Activated T-helper 1 cell treated with anti-CD3 and anti-CD28 coated beads, Interleukin-12 subunit alpha, Interleukin-12 subunit beta, Interleukin-2, Interleukin-4 antibody, amounts not matched to agents 30 ng/mL and 10 ng/mL and 1 ng/mL, durations not matched to agents 14 hours and 24 hours and 36 hours (primary cell): Measurements from ENCODE around the gene SORBS1. TPM values are rescaled to one million over a fixed set of nuclear protein-coding genes. Genes with fewer than 3 reads are reported as not detected.

Experiments used
- DNase-seq: peaks from one replicate; pipeline ENCODE4 v3.0.0; 2021; ENCODE audit warnings: low spot score
- H3K27ac Mint-ChIP-seq: one replicate; pipeline ENCODE4 v1.8.0; 2021; ENCODE audit warnings: mild to moderate bottlenecking, mixed read lengths
- H3K27me3 Mint-ChIP-seq: one replicate; pipeline ENCODE4 v1.8.0; 2022; ENCODE audit warnings: mild to moderate bottlenecking, moderate library complexity, mixed read lengths; ENCODE audit not compliant: insufficient read depth
- H3K36me3 Mint-ChIP-seq: one replicate; pipeline ENCODE4 v1.8.0; 2021; ENCODE audit warnings: low read depth, mixed read lengths
- H3K4me1 Mint-ChIP-seq: one replicate; pipeline ENCODE4 v1.8.0; 2021; ENCODE audit warnings: low read depth, mixed read lengths
- H3K4me3 Mint-ChIP-seq: one replicate; pipeline ENCODE4 v1.8.0; 2021; ENCODE audit warnings: mild to moderate bottlenecking, moderate library complexity, mixed read lengths
- H3K9me3 Mint-ChIP-seq: one replicate; pipeline ENCODE4 v1.8.0; 2021; ENCODE audit warnings: mixed read lengths
- intact Hi-C: fragments of 100-400 bp; cut with micrococcal nuclease; formaldehyde crosslinking; loops from one replicate; pipeline ENCODE4 v1.15.1; 2024
- total RNA-seq: library from RNA; stranded (reverse); gene quantifications from 2 replicates; pipeline ENCODE4 v1.2.3, GENCODE V29; 2022

Gene SORBS1
- total RNA-seq, 1 donor from 2014 or later: 0.73 TPM

GRCh38 chr10:95574649-95575365 lies 13.6 kb upstream of the SORBS1 start:
- Mint-ChIP-seq H3K27me3 (peaks cover 17% of the 10 kb centered on the region), H3K4me3 (no peak overlapping the region), H3K9me3 (no peaks in the 10 kb centered on the region), H3K36me3 (no peaks in the 10 kb centered on the region), H3K27ac (no peak overlapping the region), H3K4me1 (no peaks in the 10 kb centered on the region)
- no peak for DNase-seq
- intact Hi-C loops: no loop called here

- intact Hi-C loops: no loop called here
- no peak overlapping the region for H3K4me3 Mint-ChIP-seq
- no peak for DNase-seq
Observed at GRCh38 chr10:95573964-95574604, 12.9 kb upstream of the SORBS1 start.

GRCh38 chr10:95573527-95573926 lies 12.4 kb upstream of the SORBS1 start:
- intact Hi-C loops: no loop called here
- H3K36me3 Mint-ChIP-seq: no peaks in the 10 kb centered on the region
- no peaks in the 10 kb centered on the region for H3K9me3 Mint-ChIP-seq
- H3K4me1 Mint-ChIP-seq: no peaks in the 10 kb centered on the region
- DNase-seq: no peak
- H3K4me3 Mint-ChIP-seq: no peak overlapping the region
- H3K27ac Mint-ChIP-seq: no peak overlapping the region
- peaks cover 12% of the 10 kb centered on the region for H3K27me3 Mint-ChIP-seq

More at GRCh38 chr10:95573964-95574604, 12.9 kb upstream of the SORBS1 start:
- no peaks in the 10 kb centered on the region for H3K9me3 Mint-ChIP-seq
- H3K36me3 Mint-ChIP-seq: no peaks in the 10 kb centered on the region
- H3K4me1 Mint-ChIP-seq: no peaks in the 10 kb centered on the region
- no peak overlapping the region for H3K27ac Mint-ChIP-seq
- peaks cover 16% of the 10 kb centered on the region for H3K27me3 Mint-ChIP-seq

GRCh38 chr10:95572131-95572820 lies 11.1 kb upstream of the SORBS1 start:
- H3K27ac Mint-ChIP-seq: no peak overlapping the region
- DNase-seq: no peak
- no peaks in the 10 kb centered on the region for H3K36me3 Mint-ChIP-seq
- H3K27me3 Mint-ChIP-seq: peaks cover 13% of the 10 kb centered on the region
- H3K4me3 Mint-ChIP-seq: no peak overlapping the region
- no peaks in the 10 kb centered on the region for H3K4me1 Mint-ChIP-seq
- intact Hi-C loops: no loop called here
- H3K9me3 Mint-ChIP-seq: no peaks in the 10 kb centered on the region

GRCh38 chr10:95571390-95571789 lies 10.2 kb upstream of the SORBS1 start:
- Mint-ChIP-seq H3K9me3 (no peaks in the 10 kb centered on the region), H3K4me3 (no peak overlapping the region), H3K36me3 (no peaks in the 10 kb centered on the region), H3K27ac (no peak overlapping the region), H3K27me3 (peaks cover 13% of the 10 kb centered on the region), H3K4me1 (no peaks in the 10 kb centered on the region)
- intact Hi-C loops: no loop called here
- DNase-seq: no peak

- Mint-ChIP-seq H3K4me1 (no peaks in the 10 kb centered on the region), H3K27me3 (peaks cover 13% of the 10 kb centered on the region), H3K9me3 (no peaks in the 10 kb centered on the region), H3K36me3 (no peaks in the 10 kb centered on the region), H3K4me3 (no peak overlapping the region), H3K27ac (no peak overlapping the region)
- DNase-seq: no peak
- intact Hi-C loops: loop anchor here (10.0 kb wide), 2 partner anchors 325 to 475 kb away; partner anchors contain the start of gene CCNJ
Observed at GRCh38 chr10:95569368-95569767, 8.2 kb upstream of the SORBS1 start.

GRCh38 chr10:95567903-95568630 lies 6.9 kb upstream of the SORBS1 start:
- Mint-ChIP-seq H3K4me1 (no peaks in the 10 kb centered on the region), H3K36me3 (no peaks in the 10 kb centered on the region), H3K4me3 (no peak overlapping the region), H3K27me3 (peaks cover 13% of the 10 kb centered on the region), H3K27ac (no peak overlapping the region), H3K9me3 (no peaks in the 10 kb centered on the region)
- intact Hi-C loops: loop anchor here (10.0 kb wide), 2 partner anchors 323 to 477 kb away; partner anchors contain the start of gene CCNJ
- DNase-seq: no peak

GRCh38 chr10:95566136-95566535 lies 5.0 kb upstream of the SORBS1 start:
- intact Hi-C loops: loop anchor here (10.0 kb wide), 2 partner anchors 321 to 479 kb away; partner anchors contain the start of gene CCNJ
- Mint-ChIP-seq H3K36me3 (no peaks in the 10 kb centered on the region), H3K4me3 (no peak overlapping the region), H3K27ac (no peak overlapping the region), H3K27me3 (peaks cover 17% of the 10 kb centered on the region), H3K4me1 (no peaks in the 10 kb centered on the region), H3K9me3 (no peaks in the 10 kb centered on the region)
- no peak for DNase-seq

- Mint-ChIP-seq H3K27me3 (peaks cover 17% of the 10 kb centered on the region), H3K4me1 (peaks cover 6% of the 10 kb centered on the region), H3K36me3 (no peaks in the 10 kb centered on the region), H3K4me3 (no peak overlapping the region), H3K27ac (no peak overlapping the region), H3K9me3 (no peaks in the 10 kb centered on the region)
- DNase-seq: no peak
- intact Hi-C loops: loop anchor here (10.0 kb wide), 2 partner anchors 321 to 479 kb away; partner anchors contain the start of gene CCNJ
Observed at GRCh38 chr10:95565336-95565735, 4.2 kb upstream of the SORBS1 start.

GRCh38 chr10:95564291-95564690 lies 3.1 kb upstream of the SORBS1 start:
- no peaks in the 10 kb centered on the region for H3K36me3 Mint-ChIP-seq
- H3K27me3 Mint-ChIP-seq: peaks cover 24% of the 10 kb centered on the region
- intact Hi-C loops: loop anchor here (10.0 kb wide), 2 partner anchors 319 to 481 kb away; partner anchors contain the start of gene CCNJ
- H3K27ac Mint-ChIP-seq: no peak overlapping the region
- no peaks in the 10 kb centered on the region for H3K9me3 Mint-ChIP-seq
- H3K4me1 Mint-ChIP-seq: peaks cover 15% of the 10 kb centered on the region
- no peak overlapping the region for H3K4me3 Mint-ChIP-seq
- DNase-seq: no peak

- no peak for DNase-seq
- no peak overlapping the region for H3K27ac Mint-ChIP-seq
- intact Hi-C loops: loop anchor here (10.0 kb wide), 2 partner anchors 318 to 482 kb away; partner anchors contain the start of gene CCNJ
- no peaks in the 10 kb centered on the region for H3K9me3 Mint-ChIP-seq
- H3K27me3 Mint-ChIP-seq: peaks cover 37% of the 10 kb centered on the region
- no peaks in the 10 kb centered on the region for H3K36me3 Mint-ChIP-seq
- H3K4me1 Mint-ChIP-seq: peaks cover 15% of the 10 kb centered on the region
- peak overlapping the region; percentile 23 for H3K4me3 Mint-ChIP-seq
Observed at GRCh38 chr10:95562341-95562965, 1.3 kb upstream of the SORBS1 start.

- intact Hi-C loops: loop anchor here (1.0 to 10.0 kb wide), 7 partner anchors 33 to 1199 kb away; partner anchors contain the start of genes ALDH18A1, CCNJ, NOC3L and TM9SF3
- Mint-ChIP-seq H3K27me3 (peaks cover 39% of the 10 kb centered on the region), H3K9me3 (no peaks in the 10 kb centered on the region), H3K4me1 (peaks cover 15% of the 10 kb centered on the region), H3K4me3 (peak overlapping the region; percentile 82), H3K27ac (no peak overlapping the region), H3K36me3 (no peaks in the 10 kb centered on the region)
- DNase-seq: no peak
Observed at GRCh38 chr10:95561864-95562177, 650 bp upstream of the SORBS1 start.
